GM12878 (cell line): ENCODE data around the gene CLEC16A.

ENCODE experiments used
- CBFB ChIP-seq: IDR thresholded peaks from 2 replicates; pipeline ENCODE4 v1.6.1; 2016; ENCODE audit warnings: antibody characterized with exemption, low read depth
- EZH2 ChIP-seq: IDR thresholded peaks from 2 replicates; pipeline ENCODE4 v1.6.1; 2012; ENCODE audit warnings: low read depth, mild to moderate bottlenecking, control low read depth, inconsistent platforms, low read length, borderline replicate concordance; ENCODE audit not compliant: control insufficient read depth
- KAT2A ChIP-seq: conservative IDR thresholded peaks from 2 replicates; pipeline ENCODE4 v1.6.1; 2011; ENCODE audit warnings: low read depth, low read length; ENCODE audit not compliant: control insufficient read depth
- POLR2AphosphoS5 ChIP-seq: IDR thresholded peaks from 2 replicates; pipeline ENCODE4 v1.6.1; 2011; ENCODE audit warnings: mild to moderate bottlenecking, low read length, inconsistent platforms
- TF ChIP-seq, protein P1 (sequence below), 3 experiments: IDR thresholded peaks in 2 of 3; conservative IDR thresholded peaks in 1 of 3; 2 replicates each; pipeline ENCODE4 v1.5.1; 2011; ENCODE audit warnings: low read depth in 3 of 3, low read length in 3 of 3, mild to moderate bottlenecking in 3 of 3, control low read depth in 2 of 3, moderate library complexity in 2 of 3, inconsistent platforms in 1 of 3, mixed read lengths in 1 of 3; ENCODE audit not compliant: control insufficient read depth in 2 of 3, insufficient read depth in 1 of 3; ENCODE audit errors: extremely low read depth in 1 of 3
- TF ChIP-seq, protein P2 (sequence below): fragments of 450-650 bp; IDR thresholded peaks from 2 replicates; pipeline ENCODE4 v1.6.1; 2016; ENCODE audit warnings: mild to moderate bottlenecking

DNA sequence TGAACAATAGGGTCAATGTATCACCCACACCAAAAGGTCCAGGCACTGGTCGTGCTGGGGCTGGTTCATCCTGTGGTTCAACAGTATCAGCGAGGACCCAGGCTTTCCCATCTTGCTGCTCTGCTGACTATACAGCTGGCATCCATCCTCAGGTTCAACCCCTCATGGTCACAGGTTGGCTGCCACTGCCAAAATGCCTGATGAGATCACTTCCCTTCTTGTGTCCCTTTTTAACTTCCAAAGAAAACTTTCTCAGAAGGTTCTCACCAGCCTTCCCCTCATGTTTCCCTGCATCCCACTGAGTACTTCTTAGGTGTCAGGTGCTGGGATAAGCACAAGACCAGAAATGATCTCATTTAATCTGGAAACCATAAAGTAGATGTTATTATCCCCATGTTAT, 25.7 kb downstream of the CLEC16A start:
- TF ChIP-seq KAT2A (no peak), EZH2 (no peak), POLR2AphosphoS5 (no peak), CBFB (no peak)
- TF ChIP-seq, protein P1, sequence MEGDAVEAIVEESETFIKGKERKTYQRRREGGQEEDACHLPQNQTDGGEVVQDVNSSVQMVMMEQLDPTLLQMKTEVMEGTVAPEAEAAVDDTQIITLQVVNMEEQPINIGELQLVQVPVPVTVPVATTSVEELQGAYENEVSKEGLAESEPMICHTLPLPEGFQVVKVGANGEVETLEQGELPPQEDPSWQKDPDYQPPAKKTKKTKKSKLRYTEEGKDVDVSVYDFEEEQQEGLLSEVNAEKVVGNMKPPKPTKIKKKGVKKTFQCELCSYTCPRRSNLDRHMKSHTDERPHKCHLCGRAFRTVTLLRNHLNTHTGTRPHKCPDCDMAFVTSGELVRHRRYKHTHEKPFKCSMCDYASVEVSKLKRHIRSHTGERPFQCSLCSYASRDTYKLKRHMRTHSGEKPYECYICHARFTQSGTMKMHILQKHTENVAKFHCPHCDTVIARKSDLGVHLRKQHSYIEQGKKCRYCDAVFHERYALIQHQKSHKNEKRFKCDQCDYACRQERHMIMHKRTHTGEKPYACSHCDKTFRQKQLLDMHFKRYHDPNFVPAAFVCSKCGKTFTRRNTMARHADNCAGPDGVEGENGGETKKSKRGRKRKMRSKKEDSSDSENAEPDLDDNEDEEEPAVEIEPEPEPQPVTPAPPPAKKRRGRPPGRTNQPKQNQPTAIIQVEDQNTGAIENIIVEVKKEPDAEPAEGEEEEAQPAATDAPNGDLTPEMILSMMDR (IDR thresholded peaks at IDR 0.05 in 2 of 3, conservative IDR thresholded peaks at IDR 0.05 in 1 of 3; ENCODE audit: control insufficient read depth in 2 of 3, extremely low read depth in 1 of 3, insufficient read depth in 1 of 3, low read depth in 3 of 3, low read length in 3 of 3) = no peak
- TF ChIP-seq, protein P2, sequence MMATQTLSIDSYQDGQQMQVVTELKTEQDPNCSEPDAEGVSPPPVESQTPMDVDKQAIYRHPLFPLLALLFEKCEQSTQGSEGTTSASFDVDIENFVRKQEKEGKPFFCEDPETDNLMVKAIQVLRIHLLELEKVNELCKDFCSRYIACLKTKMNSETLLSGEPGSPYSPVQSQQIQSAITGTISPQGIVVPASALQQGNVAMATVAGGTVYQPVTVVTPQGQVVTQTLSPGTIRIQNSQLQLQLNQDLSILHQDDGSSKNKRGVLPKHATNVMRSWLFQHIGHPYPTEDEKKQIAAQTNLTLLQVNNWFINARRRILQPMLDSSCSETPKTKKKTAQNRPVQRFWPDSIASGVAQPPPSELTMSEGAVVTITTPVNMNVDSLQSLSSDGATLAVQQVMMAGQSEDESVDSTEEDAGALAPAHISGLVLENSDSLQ = no peak
